ENCODE measurements around the gene GALNT18.

Gene GALNT18

DNA sequence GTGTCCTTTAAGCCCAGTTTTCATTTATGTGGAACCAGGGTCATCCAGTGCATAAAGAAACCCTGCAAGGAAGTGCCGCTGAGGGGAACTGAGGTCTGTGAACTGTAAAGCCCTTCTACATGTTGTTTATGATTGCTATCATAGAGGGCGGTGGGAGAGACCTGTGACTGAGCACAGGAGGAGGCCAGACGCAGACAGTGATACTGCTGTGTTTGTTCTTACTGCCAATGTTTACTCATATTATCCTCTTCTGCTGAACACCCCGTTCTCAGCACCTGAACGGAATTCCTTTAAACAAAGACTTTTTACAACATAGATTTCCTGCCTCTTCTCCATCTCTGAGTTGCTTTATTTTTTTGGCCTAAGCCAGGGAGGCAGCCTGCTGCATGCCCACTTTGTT, 967 bp upstream of the GALNT18 start:
- no peak for DNase-seq

- no peak for DNase-seq
These were observed 518 bp upstream of the GALNT18 start for GRCh38 chr11:11622340-11622706.

GRCh38 chr11:11620921-11621572, 758 bp downstream of the GALNT18 start:
- peak; percentile 56 for DNase-seq

GRCh38 chr11:11620173-11620920, 1.5 kb downstream of the GALNT18 start:
- peak; percentile 8 for DNase-seq

DNA sequence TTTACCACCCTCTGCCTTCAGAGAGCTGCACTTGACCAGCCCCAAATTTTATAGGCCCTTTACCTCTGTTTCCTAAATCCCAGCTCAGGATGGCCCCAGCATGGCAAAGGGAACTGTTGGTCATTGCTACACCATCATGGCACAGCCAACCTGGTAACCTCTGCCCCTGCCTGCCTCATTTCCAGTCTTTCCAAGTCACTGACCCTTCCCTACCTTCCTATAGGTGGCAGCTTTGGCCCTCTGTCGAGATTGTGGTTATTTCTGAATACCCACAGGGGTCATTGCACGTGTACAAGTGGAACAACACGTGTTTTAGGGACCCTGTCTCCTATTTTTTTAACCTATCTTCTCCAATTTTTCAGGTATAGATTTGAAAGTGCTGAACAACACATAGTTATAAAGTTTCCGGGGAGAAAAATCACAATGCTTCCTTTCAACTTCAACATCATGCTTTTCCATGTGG, 2.8 kb downstream of the GALNT18 start:
- DNase-seq, result no peak

- no peak for DNase-seq
These were observed 6.7 kb downstream of the GALNT18 start for GRCh38 chr11:11615086-11615485.

DNA sequence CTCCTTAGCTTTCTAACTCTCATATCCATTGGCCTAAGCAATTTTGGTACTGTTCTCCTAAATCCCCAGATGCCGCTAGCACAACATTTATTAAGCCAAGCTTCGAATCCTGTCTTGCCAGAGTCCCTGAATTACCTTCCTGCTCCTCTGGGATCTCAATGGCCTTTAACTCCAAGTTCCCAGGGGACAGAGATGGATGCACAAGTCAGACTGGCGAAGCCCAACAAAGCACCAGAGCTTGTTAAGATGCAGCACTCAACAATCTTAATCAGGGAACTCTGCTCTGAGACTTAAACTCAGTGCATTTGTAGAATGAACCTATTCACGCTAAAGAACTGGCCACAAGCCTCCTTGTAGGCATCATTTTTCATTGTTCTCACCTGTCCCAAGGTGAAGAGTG, 9.4 kb downstream of the GALNT18 start:
- DNase-seq, result no peak

DNA sequence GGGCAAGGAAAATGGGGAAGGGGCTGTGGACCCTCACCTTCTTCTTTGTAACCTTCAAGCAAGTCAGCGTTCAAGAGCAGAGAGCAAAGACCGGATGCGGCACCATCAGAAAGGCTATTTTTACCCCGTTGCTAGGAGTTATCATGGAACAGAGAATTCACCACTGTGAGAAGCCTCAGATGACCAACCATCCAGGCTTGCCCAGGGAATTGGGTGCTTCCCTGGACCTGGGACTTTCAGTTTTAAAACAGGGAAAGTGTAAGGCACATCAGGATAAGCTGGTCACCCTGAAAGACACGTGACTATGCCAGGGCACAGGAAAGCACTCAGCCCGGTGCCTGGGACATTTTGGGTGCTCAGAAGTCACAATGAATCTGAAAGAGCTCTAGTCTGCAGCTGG, 10.4 kb downstream of the GALNT18 start:
- no peak for DNase-seq

DNA sequence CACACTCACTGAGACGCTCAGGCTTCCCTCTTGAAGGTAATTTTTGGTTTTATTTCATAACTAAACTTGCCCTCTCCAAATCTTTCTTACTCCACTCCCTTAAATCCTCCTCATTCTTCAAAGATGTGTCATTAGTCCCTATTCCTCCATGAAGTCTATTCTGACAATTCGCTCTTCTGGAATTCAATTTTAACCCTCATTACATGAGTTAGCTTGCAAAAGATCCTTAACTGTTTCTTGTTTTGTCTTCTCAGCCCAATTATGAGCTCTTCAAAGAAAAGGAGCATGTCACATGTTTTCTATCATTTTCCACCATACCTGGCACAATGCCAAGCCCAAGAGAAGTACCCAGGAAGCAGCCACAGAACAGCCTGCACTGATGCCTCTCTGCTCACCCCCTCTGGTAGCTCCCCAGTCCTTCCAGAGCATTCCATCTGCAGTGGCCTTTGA, 13.0 kb downstream of the GALNT18 start:
- no peak for DNase-seq

DNA sequence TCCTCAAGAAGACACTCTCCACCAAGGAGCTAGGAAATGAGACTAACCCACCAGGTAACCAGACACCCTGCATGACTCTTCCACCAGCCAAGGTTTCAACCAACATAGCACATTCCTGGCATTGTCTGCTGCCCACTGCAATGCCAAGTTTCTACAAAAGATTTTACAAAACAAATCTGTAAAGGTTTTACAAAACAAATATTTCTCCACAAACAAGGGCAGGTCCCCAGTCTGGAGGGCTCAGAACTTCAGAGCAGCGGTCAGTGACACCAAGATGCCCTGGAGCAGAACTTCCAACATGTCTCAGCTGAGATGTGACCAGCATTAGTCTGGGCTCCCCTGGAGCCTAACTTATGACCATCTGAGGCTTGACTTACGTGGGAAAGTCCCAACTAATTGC, 14.0 kb downstream of the GALNT18 start:
- DNase-seq, result no peak

- no peak for DNase-seq
These were observed 15.9 kb downstream of the GALNT18 start for GRCh38 chr11:11605821-11606450.

GRCh38 chr11:11605181-11605580, 16.6 kb downstream of the GALNT18 start:
- no peak for DNase-seq

DNA sequence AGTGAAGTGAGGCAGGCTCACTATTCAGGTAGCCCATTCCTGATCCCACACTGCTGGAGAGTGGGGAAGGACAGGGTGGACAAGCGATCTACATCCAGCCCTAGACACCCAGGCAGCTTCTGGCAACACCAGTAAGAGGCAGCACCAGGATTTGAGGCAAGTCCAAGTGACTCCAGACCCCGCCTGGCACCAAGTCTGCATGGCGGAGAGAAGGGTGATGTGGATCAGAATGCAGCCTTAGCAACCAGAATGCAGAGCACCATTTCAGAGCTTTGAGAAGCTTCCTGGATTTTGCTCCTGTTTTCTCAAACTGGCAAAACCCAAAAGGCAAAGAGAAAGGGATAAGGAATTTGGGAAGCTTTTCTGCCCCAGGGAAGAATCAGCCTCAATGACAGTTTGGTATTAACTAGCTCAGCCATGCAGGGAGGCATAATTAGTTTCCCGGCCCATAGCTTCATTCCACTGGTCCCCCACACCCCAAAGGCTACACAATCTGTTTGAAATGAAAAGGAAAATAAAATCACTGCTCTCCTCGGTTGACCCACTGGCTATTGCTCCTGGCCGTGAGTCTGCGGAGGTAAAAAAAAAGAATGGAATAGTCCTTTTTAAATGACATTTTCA, 17.3 kb downstream of the GALNT18 start:
- DNase-seq, result no peak

GRCh38 chr11:11602011-11602410, 19.8 kb downstream of the GALNT18 start:
- no peak for DNase-seq

GRCh38 chr11:11600288-11600687, 21.5 kb downstream of the GALNT18 start:
- no peak for DNase-seq

DNA sequence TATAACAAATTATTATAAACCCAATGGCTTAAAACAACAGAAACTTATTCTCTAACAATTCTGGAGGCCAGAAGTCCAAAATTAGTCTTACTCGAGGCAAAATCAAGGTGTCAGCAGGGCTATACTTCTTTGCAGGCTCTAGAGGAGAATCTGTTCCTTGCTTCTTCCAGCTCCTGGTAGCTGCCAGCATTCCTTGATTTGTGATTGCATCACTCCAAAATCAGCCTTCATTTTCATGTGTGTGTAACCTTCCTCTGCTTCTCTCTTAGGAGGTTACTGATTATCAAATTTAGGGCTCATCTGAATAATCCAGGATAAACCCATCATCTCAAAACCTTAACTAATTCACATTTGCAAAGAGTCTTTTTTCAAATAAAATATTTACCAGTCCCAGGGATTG, 23.6 kb downstream of the GALNT18 start:
- DNase-seq, result no peak

DNA sequence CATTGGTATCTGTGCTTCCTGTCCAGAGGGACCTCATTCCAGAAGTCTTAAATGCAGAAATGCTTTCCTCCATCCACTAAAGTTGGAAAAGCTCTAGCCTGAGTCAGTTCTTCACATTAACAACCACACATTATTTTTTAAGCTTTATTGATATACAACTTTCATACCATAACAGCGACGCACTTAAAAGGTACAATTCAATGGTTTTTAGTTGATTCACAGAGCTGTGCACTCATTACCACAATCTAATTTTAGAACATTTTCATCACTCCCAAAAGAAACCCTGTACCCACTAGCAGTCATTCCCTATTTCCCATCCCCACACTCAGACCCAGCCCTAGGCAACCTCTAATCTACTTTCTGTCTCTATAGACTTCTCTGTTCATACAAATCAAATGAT, 27.6 kb downstream of the GALNT18 start:
- no peak for DNase-seq

DNA sequence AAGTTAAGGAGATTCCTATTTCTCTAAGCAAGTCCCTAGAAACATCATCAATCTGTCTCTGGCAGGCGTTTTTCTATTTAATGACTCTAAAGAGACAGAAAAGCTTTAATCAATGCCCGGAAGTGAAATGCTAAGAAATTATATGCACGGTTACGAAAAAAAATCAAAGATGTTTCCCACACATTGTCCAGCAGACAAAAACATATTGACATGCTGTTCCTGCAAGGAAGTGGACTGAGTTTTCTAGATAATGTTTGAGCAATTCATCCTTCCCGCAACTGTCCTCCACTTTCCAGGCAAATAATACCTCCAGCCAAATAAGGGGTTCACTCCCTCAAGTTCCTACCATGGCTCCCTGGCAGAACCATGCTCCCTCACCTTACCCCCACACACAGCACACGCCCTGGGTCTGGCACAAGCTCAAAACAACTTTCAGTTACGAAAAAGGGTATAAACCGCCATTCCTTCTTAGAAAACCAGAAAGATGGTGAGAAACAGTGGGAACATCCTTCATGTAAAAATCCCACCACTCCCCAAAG, 29.6 kb downstream of the GALNT18 start:
- no peak for DNase-seq

- DNase-seq, result no peak
These were observed 32.4 kb downstream of the GALNT18 start for GRCh38 chr11:11589437-11589836.

DNA sequence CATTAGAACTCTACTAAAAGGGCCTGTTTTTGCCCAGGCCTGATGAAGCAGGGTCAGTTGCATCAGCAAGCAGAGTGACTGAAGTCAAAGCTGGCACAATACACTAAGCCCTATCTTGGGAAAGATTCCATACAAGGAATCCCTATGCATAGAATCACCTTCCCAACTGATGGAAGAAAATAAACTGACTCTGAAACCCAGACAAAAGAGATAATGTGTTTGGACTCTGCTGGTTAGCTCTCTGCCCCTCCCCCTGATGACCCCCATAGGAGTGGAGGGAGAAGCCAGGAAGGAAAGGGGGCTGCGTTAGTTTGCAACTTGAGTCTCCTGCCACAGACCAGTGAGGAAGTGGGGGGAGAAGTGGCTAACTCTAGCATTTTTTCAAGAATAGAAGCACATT, 32.9 kb downstream of the GALNT18 start:
- no peak for DNase-seq

DNA sequence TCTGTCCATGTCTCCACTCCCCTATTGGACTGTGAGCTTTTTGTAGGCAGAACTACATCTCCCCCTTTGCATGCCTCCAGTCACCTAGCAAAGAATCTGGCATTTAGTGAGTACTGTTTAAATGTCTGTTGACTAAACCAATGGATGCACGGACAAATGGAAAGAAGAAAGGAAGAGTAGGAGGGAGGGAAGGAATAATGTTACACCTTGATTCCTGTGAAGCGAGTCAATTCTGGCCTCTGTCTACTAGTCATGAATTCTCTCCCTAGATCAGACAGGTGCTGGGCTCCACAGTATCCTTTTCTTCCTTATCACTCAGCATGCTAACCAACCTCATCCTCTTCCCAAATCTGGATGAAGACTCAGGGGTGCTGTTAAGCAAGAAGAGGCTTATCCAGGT, 33.6 kb downstream of the GALNT18 start:
- DNase-seq, result no peak

GRCh38 chr11:11587122-11587521, 34.7 kb downstream of the GALNT18 start:
- DNase-seq, result no peak

GRCh38 chr11:11586465-11586864, 35.3 kb downstream of the GALNT18 start:
- no peak for DNase-seq

Measured in activated CD4-positive, alpha-beta T cell treated with anti-CD3 and anti-CD28 coated beads for 48 hours (primary cell).